Measurements from ENCODE around the gene NLGN2.
A peak's percentile ranks its signal among the peaks of the same experiment; 100 is the strongest.

The NLGN2 gene

DNA sequence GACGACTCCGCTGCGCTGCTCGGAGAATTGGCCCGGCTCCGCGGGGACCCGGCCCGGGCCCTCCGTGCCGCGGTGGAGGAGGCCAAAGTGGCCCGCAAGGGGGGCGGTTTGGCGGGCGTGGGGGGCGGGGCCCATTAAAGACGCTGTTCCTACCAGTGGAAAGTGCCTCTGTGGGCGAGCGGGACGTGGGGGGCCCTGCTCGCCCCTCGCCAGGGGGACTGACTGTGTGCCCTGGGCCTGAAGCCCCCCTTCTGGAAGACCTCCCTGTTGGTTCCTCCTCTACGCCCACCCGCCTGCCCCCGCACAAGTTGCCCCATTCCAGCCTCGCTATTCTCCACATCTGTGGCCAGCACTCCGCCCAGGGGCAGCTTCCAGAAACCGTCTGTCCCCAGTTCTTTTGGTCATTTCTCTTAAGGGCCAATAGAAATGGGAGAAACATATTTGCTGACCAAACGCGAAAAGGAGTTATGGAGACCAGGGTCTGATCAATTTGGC, 29.8 kb downstream of the NLGN2 start:
- H3K36me3 Mint-ChIP-seq (ENCODE audit: insufficient read depth): peaks cover 19% of the 10 kb centered on the region
- peak overlapping the region; percentile 95 for H3K4me3 Mint-ChIP-seq
- peaks cover 45% of the 10 kb centered on the region for H3K27me3 Mint-ChIP-seq
- peak overlapping the region; percentile 89 for H3K27ac Mint-ChIP-seq (ENCODE audit: low read depth)
- peaks cover 40% of the 10 kb centered on the region for H3K4me1 Mint-ChIP-seq
- DNase-seq (ENCODE audit: low spot score in 2 of 2) (no peak), ATAC-seq (replicated peaks; ENCODE audit: extremely low read depth, poor library complexity, severe bottlenecking) (no peak)
- no peaks in the 10 kb centered on the region for H3K9me3 Mint-ChIP-seq

DNA sequence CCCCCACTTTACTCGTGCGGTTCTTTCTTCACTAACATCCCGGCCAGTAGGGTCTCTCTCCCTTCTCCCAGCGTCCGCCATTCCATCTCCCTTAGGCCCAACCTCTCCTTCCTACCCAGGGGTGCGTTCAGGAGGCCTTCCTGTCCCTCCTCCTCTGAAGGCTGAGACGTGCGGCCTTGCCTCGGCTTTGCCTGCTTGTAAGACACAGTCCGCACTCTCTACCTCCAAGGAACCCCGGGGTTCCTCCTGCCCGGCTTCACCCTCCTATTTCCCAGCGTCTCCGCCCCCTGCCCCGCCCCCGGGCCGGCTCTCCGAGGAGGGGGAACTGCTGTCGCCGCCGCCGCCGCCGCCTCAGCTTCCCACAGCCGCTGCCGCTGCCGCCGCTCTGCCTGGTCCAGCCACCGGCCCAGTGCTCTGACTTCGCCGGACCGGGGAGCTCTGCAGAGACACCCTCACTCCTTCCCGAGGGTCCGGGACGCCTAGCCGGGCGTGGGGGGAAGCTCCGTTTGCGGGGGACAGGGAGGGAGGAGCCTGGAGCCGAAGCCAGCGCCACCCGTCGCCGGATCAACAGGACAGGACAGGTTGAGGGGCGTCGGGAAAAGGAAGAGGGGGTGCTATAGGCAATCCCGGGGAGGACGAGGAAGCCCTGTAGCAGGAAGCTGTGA, 30.4 kb downstream of the NLGN2 start:
- ATAC-seq (replicated peaks; ENCODE audit: extremely low read depth, poor library complexity, severe bottlenecking): no peak
- Mint-ChIP-seq H3K9me3 (no peaks in the 10 kb centered on the region), H3K4me1 (peaks cover 40% of the 10 kb centered on the region), H3K27me3 (peaks cover 52% of the 10 kb centered on the region), H3K36me3 (ENCODE audit: insufficient read depth) (peaks cover 19% of the 10 kb centered on the region), H3K27ac (ENCODE audit: low read depth) (no peak overlapping the region), H3K4me3 (peak overlapping the region; percentile 95)
- no peak for DNase-seq (ENCODE audit: low spot score in 2 of 2)

DNA sequence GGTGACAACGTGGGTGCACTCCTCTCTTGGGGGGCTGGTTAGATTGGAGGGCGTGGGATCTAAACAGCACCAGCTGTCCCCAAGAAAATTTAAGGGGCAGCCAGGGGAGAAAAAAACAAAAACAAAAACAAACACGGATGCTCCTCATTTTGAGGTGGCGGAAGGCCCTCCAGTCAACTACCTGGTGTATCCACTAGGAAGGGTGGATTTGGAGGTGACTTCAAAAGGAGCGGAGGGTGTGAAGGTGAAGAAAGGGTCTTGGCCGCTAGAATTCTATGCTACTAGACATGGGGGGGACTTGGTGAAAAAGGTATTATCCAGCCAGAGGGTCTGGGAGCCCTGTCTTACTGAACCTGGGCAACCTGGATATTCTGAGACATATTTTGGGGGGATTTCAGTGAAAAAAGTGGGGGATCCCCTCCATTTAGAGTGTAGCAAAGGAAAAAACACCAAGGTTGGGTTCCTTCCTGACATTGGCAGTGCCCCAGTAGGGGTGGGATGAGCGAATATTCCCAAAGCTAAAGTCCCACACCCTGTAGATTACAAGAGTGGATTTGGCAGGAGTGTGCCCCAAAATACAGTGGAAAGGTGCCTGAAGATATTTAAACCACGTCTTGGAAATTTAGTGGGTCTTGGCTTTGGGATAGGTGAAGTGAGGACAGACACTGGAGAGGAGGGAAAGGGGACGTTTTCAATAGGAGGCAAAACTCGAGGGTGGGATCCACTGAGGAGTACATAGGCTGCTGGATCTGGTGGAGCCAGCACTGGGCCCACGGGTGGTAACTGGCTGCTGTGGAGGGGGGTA, 31.2 kb downstream of the NLGN2 start:
- no peaks in the 10 kb centered on the region for H3K9me3 Mint-ChIP-seq
- peaks cover 40% of the 10 kb centered on the region for H3K4me1 Mint-ChIP-seq
- peaks cover 59% of the 10 kb centered on the region for H3K27me3 Mint-ChIP-seq
- no peak overlapping the region for H3K27ac Mint-ChIP-seq (ENCODE audit: low read depth)
- peaks cover 19% of the 10 kb centered on the region for H3K36me3 Mint-ChIP-seq (ENCODE audit: insufficient read depth)
- DNase-seq (ENCODE audit: low spot score in 2 of 2): no peak
- ATAC-seq (replicated peaks; ENCODE audit: extremely low read depth, poor library complexity, severe bottlenecking): no peak
- peak overlapping the region; percentile 95 for H3K4me3 Mint-ChIP-seq

DNA sequence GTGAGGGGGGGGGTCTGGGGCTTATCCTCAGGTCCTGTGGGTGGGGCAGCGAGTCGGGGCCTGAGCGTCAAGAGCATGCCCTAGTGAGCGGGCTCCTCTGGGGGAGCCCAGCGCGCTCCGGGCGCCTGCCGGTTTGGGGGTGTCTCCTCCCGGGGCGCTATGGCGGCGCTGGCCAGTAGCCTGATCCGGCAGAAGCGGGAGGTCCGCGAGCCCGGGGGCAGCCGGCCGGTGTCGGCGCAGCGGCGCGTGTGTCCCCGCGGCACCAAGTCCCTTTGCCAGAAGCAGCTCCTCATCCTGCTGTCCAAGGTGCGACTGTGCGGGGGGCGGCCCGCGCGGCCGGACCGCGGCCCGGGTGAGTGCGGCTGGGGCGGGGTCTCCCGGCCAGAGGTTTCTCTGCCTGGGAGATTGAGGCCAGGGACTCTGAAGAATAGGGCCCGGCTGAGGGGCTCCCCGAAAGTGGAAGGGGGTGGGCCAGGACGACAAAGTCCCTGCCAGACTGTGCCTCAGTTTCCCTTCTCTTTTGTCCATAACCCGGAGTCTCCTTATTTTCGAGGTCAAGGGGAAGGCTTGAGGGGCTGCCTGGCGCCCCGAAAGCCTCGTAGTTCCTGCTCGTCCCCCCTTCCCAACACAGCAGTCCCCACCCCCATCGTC, 31.9 kb downstream of the NLGN2 start, which contains the start of gene FGF11:
FGF11 (plus strand) TSS at position 51 of the 651 bp plus-strand sequence; CDS start at position 160, 109 bp downstream.
- H3K27ac Mint-ChIP-seq (ENCODE audit: low read depth): peak within 1 kb of the TSS; percentile 56
- H3K9me3 Mint-ChIP-seq: no peaks in the 10 kb centered on the region
- H3K36me3 Mint-ChIP-seq (ENCODE audit: insufficient read depth): peaks cover 19% of the 10 kb centered on the region
- no peak for ATAC-seq (replicated peaks; ENCODE audit: extremely low read depth, poor library complexity, severe bottlenecking)
- H3K4me1 Mint-ChIP-seq: peaks cover 40% of the 10 kb centered on the region
- no peak for DNase-seq (ENCODE audit: low spot score in 2 of 2)
- peaks cover 66% of the 10 kb centered on the region for H3K27me3 Mint-ChIP-seq
- peak within 1 kb of the TSS; percentile 95 for H3K4me3 Mint-ChIP-seq

DNA sequence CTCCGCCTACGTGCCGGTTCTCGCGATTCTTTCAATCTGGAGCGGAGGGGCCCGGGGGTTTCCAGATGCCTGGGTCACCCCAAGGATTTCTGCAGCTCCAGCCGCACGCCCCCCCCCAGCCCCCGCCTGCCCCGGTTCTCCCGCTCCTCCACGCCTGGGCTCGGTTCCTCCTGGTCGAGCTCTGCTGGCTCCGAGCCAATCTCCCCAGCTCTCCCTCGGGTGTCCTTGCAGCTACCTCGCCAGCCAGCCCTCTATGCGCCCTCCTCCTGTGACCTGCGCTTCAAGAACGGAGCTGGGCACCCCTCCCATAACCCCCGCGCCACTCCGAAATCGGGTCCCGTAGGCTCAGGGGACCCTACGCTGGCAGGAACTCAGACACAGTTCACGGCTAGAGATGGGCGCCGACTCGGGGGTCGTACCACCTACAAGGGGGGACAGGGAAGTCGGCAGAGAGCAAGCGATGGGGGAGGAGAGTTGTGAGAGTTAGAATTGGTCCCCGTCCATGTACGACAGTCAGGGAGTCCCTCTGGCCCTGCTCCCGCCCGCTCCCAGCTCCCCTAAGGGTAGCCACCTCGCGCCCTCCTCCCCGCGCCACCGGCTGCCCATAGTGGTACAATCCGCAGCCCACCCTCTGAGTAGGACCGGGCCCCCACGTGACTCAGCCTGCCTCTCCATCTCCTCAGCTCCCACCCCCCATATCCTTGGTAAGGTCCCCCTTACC, 32.6 kb downstream of the NLGN2 start:
- peak overlapping the region; percentile 56 for H3K27ac Mint-ChIP-seq (ENCODE audit: low read depth)
- ATAC-seq (replicated peaks; ENCODE audit: extremely low read depth, poor library complexity, severe bottlenecking) (no peak), DNase-seq (ENCODE audit: low spot score in 2 of 2) (no peak)
- no peaks in the 10 kb centered on the region for H3K9me3 Mint-ChIP-seq
- H3K4me1 Mint-ChIP-seq: peaks cover 44% of the 10 kb centered on the region
- peaks cover 16% of the 10 kb centered on the region for H3K36me3 Mint-ChIP-seq (ENCODE audit: insufficient read depth)
- peaks cover 70% of the 10 kb centered on the region for H3K27me3 Mint-ChIP-seq
- H3K4me3 Mint-ChIP-seq: peak overlapping the region; percentile 69

DNA sequence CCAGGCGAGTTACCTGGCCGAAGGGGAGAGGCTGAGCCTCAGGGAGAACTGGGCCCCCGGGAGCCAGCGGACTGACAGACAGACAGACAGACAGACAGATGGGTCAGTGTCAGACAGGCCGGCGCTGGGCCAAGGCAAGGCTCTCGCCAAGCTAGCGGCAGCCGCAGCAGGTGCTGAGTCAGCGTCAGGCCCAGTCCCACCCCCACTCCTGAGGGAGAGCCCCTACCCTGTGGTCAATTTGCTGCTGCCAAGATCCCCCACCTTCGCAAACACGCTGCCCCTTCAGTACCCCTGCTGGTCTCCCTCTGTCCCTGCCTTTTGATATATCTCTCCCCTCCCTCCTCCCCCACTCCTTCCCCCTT, 33.2 kb downstream of the NLGN2 start:
- H3K27ac Mint-ChIP-seq (ENCODE audit: low read depth): no peak overlapping the region

DNA sequence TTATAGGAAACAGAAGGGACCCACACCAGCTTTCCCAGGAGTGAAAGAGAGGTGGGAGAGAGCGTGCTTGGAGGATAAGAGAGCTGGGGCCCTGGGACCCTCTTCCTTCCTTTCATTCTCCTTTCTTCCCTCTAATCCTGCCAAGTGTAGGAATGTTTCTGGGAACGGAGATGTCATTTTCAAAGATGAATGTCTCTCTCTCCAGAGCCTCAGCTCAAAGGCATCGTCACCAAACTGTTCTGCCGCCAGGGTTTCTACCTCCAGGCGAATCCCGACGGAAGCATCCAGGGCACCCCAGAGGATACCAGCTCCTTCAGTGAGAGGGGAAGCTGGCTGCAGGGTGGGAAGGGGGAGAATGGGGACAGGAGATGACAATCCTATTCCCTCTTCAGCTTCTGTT, 33.6 kb downstream of the NLGN2 start:
- no peak for DNase-seq (ENCODE audit: low spot score in 2 of 2)
- no peak for ATAC-seq (replicated peaks; ENCODE audit: extremely low read depth, poor library complexity, severe bottlenecking)
- Mint-ChIP-seq H3K27ac (ENCODE audit: low read depth) (no peak overlapping the region), H3K4me1 (peaks cover 49% of the 10 kb centered on the region), H3K36me3 (ENCODE audit: insufficient read depth) (peaks cover 17% of the 10 kb centered on the region), H3K4me3 (no peak overlapping the region), H3K27me3 (peaks cover 80% of the 10 kb centered on the region), H3K9me3 (no peaks in the 10 kb centered on the region)

More for the DNA sequence above, 33.2 kb downstream of the NLGN2 start:
- ATAC-seq (replicated peaks; ENCODE audit: extremely low read depth, poor library complexity, severe bottlenecking): no peak
- Mint-ChIP-seq H3K4me3 (no peak overlapping the region), H3K27me3 (peaks cover 75% of the 10 kb centered on the region), H3K36me3 (ENCODE audit: insufficient read depth) (peaks cover 15% of the 10 kb centered on the region), H3K9me3 (no peaks in the 10 kb centered on the region), H3K4me1 (peaks cover 50% of the 10 kb centered on the region)
- no peak for DNase-seq (ENCODE audit: low spot score in 2 of 2)

DNA sequence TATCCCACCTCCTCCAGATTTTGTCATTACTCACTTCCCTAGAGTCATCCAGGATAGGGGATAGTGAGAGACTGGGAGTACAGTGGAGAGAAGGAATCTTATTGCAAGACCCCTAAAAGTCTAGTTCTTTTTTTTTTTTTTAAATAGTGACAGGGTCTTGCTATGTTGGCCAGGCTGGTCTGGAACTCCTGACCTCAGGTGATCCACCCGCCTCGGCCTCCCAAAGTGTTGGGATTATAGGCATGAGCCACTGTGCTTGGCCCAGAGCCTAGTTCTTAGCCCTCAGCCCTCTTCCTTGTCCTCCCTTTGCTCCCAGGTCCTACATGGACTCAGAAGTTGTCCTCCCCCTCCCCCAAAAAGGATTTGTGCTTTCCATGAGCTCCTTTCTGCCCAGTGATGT, 34.5 kb downstream of the NLGN2 start:
- H3K27ac Mint-ChIP-seq (ENCODE audit: low read depth): no peak overlapping the region
- H3K4me1 Mint-ChIP-seq: peaks cover 41% of the 10 kb centered on the region
- H3K36me3 Mint-ChIP-seq (ENCODE audit: insufficient read depth): peaks cover 13% of the 10 kb centered on the region
- H3K9me3 Mint-ChIP-seq: no peaks in the 10 kb centered on the region
- no peak for ATAC-seq (replicated peaks; ENCODE audit: extremely low read depth, poor library complexity, severe bottlenecking)
- H3K4me3 Mint-ChIP-seq: peak overlapping the region; percentile 40
- H3K27me3 Mint-ChIP-seq: peaks cover 88% of the 10 kb centered on the region
- DNase-seq (ENCODE audit: low spot score in 2 of 2): no peak

DNA sequence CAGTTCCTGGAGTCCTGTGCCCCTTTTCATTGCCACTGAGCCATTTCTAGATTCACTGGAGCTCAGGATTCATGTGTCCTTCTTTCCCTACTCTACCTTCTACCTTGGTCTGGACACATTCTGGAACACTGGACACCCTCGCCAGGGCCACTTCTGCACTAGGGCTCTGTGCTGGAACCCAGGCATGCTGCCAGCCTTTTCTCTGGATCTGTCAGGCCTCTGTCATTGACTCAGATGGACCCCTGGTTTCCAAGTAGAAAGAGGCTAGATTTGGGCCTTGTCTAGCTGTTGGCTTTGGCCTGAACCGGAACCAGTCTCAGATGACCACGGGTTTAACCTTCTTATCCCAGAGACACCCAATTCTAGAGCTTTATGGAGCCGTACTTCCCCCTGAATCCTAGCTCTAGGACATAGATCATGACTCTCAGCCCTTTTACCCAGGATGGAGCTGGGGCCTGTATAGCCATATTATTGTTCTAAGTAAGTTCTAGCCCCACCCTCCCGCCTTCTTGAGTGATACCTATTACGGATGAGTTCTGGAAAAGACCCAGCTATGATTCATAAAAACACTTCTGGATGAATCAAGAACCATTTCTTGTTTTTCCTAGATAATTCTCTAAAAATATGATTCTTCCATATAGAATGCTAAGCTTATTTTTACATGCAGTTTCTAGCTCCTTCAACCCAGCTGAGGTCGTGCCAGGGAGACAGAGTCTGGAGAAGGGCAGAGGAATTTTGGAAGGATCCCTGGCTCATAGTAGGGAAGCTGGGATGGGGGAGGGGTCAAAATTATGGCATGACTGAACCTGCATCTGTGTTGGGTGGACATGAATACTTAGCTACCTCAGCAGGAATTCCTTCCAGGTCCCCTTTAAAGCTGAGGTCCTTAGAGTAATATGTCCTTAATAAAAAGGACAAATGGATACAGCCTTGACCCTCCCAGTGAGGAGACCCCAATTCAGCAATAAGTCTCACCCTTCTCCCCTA, 36.1 kb downstream of the NLGN2 start:
- no peak overlapping the region for H3K4me3 Mint-ChIP-seq
- peaks cover 85% of the 10 kb centered on the region for H3K27me3 Mint-ChIP-seq
- peak overlapping the region; percentile 59 for H3K27ac Mint-ChIP-seq (ENCODE audit: low read depth)
- no peak for ATAC-seq (replicated peaks; ENCODE audit: extremely low read depth, poor library complexity, severe bottlenecking)
- DNase-seq (ENCODE audit: low spot score in 2 of 2): no peak
- peaks cover 32% of the 10 kb centered on the region for H3K4me1 Mint-ChIP-seq
- H3K9me3 Mint-ChIP-seq: no peaks in the 10 kb centered on the region
- peaks cover 12% of the 10 kb centered on the region for H3K36me3 Mint-ChIP-seq (ENCODE audit: insufficient read depth)

DNA sequence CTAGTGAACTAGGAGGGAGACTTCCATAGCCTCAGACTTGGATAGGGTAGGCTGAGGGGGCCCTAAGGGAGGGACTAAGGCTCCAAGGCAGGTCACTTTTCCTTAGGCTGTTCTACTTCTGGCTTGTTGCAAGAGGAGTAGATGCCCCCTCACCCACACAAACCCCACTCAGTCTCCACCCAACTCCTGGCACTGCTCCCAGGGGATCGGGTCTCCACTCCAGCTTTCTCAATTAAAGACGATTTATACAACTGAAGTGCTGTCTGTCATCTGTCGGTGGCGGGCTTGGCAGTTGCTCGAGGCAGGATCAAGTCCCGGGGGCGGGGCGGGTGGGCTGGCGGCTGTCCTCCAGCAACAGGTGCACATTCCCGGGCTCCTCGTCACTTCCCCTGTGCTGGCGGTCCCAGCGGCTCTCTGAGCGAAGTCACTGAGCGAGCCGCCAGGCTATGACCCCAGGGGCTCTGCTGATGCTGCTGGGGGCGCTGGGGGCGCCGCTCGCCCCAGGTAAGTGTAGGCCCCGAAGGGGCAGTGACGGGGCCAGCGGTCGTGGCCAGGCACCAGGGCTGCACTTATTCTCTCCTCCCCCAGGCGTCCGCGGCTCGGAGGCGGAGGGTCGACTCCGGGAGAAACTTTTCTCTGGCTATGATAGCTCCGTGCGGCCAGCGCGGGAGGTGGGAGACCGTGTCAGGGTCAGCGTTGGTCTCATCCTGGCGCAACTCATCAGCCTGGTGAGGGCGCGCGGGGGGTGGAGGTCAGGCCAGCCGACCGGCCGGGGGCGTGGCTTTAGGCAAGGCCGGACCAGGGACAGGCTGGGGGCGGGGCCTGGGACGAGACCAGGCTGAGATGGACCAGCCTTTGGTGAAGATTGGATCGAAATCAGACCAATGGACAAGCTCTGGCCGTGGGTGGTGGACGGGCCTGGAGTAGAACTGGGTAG, 37.3 kb downstream of the NLGN2 start, which contains the start of gene CHRNB1:
CHRNB1 (plus strand) TSS at position 380 of the 937 bp plus-strand sequence; CDS start at position 447, 67 bp downstream.
- Mint-ChIP-seq H3K27me3 (peaks cover 75% of the 10 kb centered on the region), H3K4me3 (peak within 1 kb of the TSS; percentile 73), H3K36me3 (ENCODE audit: insufficient read depth) (peaks cover 11% of the 10 kb centered on the region), H3K4me1 (peaks cover 25% of the 10 kb centered on the region), H3K27ac (ENCODE audit: low read depth) (no peak within 1 kb of the TSS), H3K9me3 (no peaks in the 10 kb centered on the region)
- DNase-seq (ENCODE audit: low spot score in 2 of 2) (no peak), ATAC-seq (replicated peaks; ENCODE audit: extremely low read depth, poor library complexity, severe bottlenecking) (no peak)
